ENCODE measurements around the gene ALKAL2. TPM values are rescaled to one million over a fixed set of nuclear protein-coding genes. Genes with fewer than 3 reads are reported as not detected.

Gene ALKAL2
- polyA plus RNA-seq, 4 donors: 5.3 to 6.1 (median 5.7) TPM

GRCh38 chr2:252001-252602 is 35.8 kb downstream of the ALKAL2 start:
- DNase-seq (ENCODE audit: low read depth in 4 of 4, low spot score in 2 of 4): no peak

- DNase-seq (ENCODE audit: low read depth in 4 of 4, low spot score in 2 of 4): no peak
These were observed 38.3 kb downstream of the ALKAL2 start for GRCh38 chr2:249538-250042.

- no peak for DNase-seq (ENCODE audit: low read depth in 4 of 4, low spot score in 2 of 4)
These were observed 39.2 kb downstream of the ALKAL2 start for GRCh38 chr2:248724-249123.

- DNase-seq (ENCODE audit: low read depth in 4 of 4, low spot score in 2 of 4): no peak
These were observed 41.3 kb downstream of the ALKAL2 start for GRCh38 chr2:246489-247144.

GRCh38 chr2:244547-244946 is 43.3 kb downstream of the ALKAL2 start:
- no peak for DNase-seq (ENCODE audit: low read depth in 4 of 4, low spot score in 2 of 4)

- DNase-seq (ENCODE audit: low read depth in 4 of 4, low spot score in 2 of 4): no peak
These were observed 49.0 kb downstream of the ALKAL2 start for GRCh38 chr2:238869-239268.

- DNase-seq (ENCODE audit: low read depth in 4 of 4, low spot score in 2 of 4): no peak
These were observed 49.5 kb downstream of the ALKAL2 start for GRCh38 chr2:238431-238830.

- no peak for DNase-seq (ENCODE audit: low read depth in 4 of 4, low spot score in 2 of 4)
These were observed 50.0 kb downstream of the ALKAL2 start for GRCh38 chr2:237878-238277.

- no peak for DNase-seq (ENCODE audit: low read depth in 4 of 4, low spot score in 2 of 4)
These were observed 50.8 kb downstream of the ALKAL2 start for GRCh38 chr2:236993-237539.

- no peak for DNase-seq (ENCODE audit: low read depth in 4 of 4, low spot score in 2 of 4)
These were observed 53.5 kb downstream of the ALKAL2 start for GRCh38 chr2:234421-234820.

GRCh38 chr2:233030-233429 is 54.9 kb downstream of the ALKAL2 start:
- no peak for DNase-seq (ENCODE audit: low read depth in 4 of 4, low spot score in 2 of 4)

- DNase-seq (ENCODE audit: low read depth in 4 of 4, low spot score in 2 of 4): no peak
These were observed 56.2 kb downstream of the ALKAL2 start for GRCh38 chr2:231521-232185.

Other genes starting within 250 kb of the ALKAL2 start
- 10 to 100 TPM; 10.7 to 18.6 (median 11.2) TPM for gene FAM110C, start 241.6 kb downstream of the ALKAL2 start, polyA plus RNA-seq (ENCODE audit: insufficient read length in 4 of 4)
- gene SH3YL1, start 24.1 kb downstream of the ALKAL2 start, polyA plus RNA-seq (ENCODE audit: insufficient read length in 4 of 4): 100 to 1,000 TPM in 2 of 4 donors, 10 to 100 TPM in 2; 80.8 to 142 (median 101) TPM
- 100 to 1,000 TPM; 140 to 163 (median 150) TPM for gene ACP1, start 23.1 kb downstream of the ALKAL2 start, polyA plus RNA-seq (ENCODE audit: insufficient read length in 4 of 4)

Measured in left renal cortex interstitium (tissue), 4 donors.